Measurements from ENCODE around the gene TTC16. TPM values are rescaled to one million over a fixed set of nuclear protein-coding genes. Genes with fewer than 3 reads are reported as not detected.

The TTC16 gene
- total RNA-seq, 1 experiment from 2014 or later = not detected

- no peak for DNase-seq
- H3K36me3 ChIP-seq (ENCODE audit: insufficient read depth, low read length) = no peaks in the 10 kb centered on the region
- no peaks in the 10 kb centered on the region for H3K9me2 ChIP-seq (replicated peaks; ENCODE audit: insufficient read depth, low read length)
- H3K27ac ChIP-seq (ENCODE audit: low read length) = no peak overlapping the region
- H3K4me2 ChIP-seq (ENCODE audit: low read depth, low read length, poor library complexity, severe bottlenecking) = no peak overlapping the region
- no peak overlapping the region for H3K9ac ChIP-seq (ENCODE audit: low read length)
- H3K4me3 ChIP-seq (ENCODE audit: low read length) = no peak overlapping the region
- no peaks in the 10 kb centered on the region for H3K27me3 ChIP-seq (ENCODE audit: low read length)
- H3K79me2 ChIP-seq (ENCODE audit: low read length) = no peaks in the 10 kb centered on the region
- H4K20me1 ChIP-seq (ENCODE audit: insufficient read depth, low read depth, low read length) = no peaks in the 10 kb centered on the region
- peaks cover 8% of the 10 kb centered on the region for H3K4me1 ChIP-seq (ENCODE audit: low read length)
- no peaks in the 10 kb centered on the region for H3K9me3 ChIP-seq (ENCODE audit: low read length)
- H2AFZ ChIP-seq (ENCODE audit: low read length) = no peak overlapping the region
Measured at GRCh38 chr9:127720031-127720864, 4.4 kb downstream of the TTC16 start.

GRCh38 chr9:127720865-127721227 lies 5.0 kb downstream of the TTC16 start:
- no peaks in the 10 kb centered on the region for H3K79me2 ChIP-seq (ENCODE audit: low read length)
- no peaks in the 10 kb centered on the region for H3K9me3 ChIP-seq (ENCODE audit: low read length)
- no peaks in the 10 kb centered on the region for H3K27me3 ChIP-seq (ENCODE audit: low read length)
- no peak overlapping the region for H2AFZ ChIP-seq (ENCODE audit: low read length)
- no peak overlapping the region for H3K27ac ChIP-seq (ENCODE audit: low read length)
- H3K4me3 ChIP-seq (ENCODE audit: low read length) = no peak overlapping the region
- no peaks in the 10 kb centered on the region for H4K20me1 ChIP-seq (ENCODE audit: insufficient read depth, low read depth, low read length)
- H3K36me3 ChIP-seq (ENCODE audit: insufficient read depth, low read length) = no peaks in the 10 kb centered on the region
- DNase-seq = no peak
- H3K4me1 ChIP-seq (ENCODE audit: low read length) = peaks cover 7% of the 10 kb centered on the region
- no peaks in the 10 kb centered on the region for H3K9me2 ChIP-seq (replicated peaks; ENCODE audit: insufficient read depth, low read length)
- no peak overlapping the region for H3K9ac ChIP-seq (ENCODE audit: low read length)
- no peak overlapping the region for H3K4me2 ChIP-seq (ENCODE audit: low read depth, low read length, poor library complexity, severe bottlenecking)

GRCh38 chr9:127721391-127721821 lies 5.5 kb downstream of the TTC16 start:
- H3K4me3 ChIP-seq (ENCODE audit: low read length) = no peak overlapping the region
- H3K9ac ChIP-seq (ENCODE audit: low read length) = no peak overlapping the region
- no peak overlapping the region for H2AFZ ChIP-seq (ENCODE audit: low read length)
- H3K4me2 ChIP-seq (ENCODE audit: low read depth, low read length, poor library complexity, severe bottlenecking) = no peak overlapping the region
- no peaks in the 10 kb centered on the region for H3K36me3 ChIP-seq (ENCODE audit: insufficient read depth, low read length)
- peaks cover 1% of the 10 kb centered on the region for H3K4me1 ChIP-seq (ENCODE audit: low read length)
- no peak for DNase-seq
- H4K20me1 ChIP-seq (ENCODE audit: insufficient read depth, low read depth, low read length) = no peaks in the 10 kb centered on the region
- no peaks in the 10 kb centered on the region for H3K9me2 ChIP-seq (replicated peaks; ENCODE audit: insufficient read depth, low read length)
- no peak overlapping the region for H3K27ac ChIP-seq (ENCODE audit: low read length)
- H3K79me2 ChIP-seq (ENCODE audit: low read length) = no peaks in the 10 kb centered on the region
- no peaks in the 10 kb centered on the region for H3K9me3 ChIP-seq (ENCODE audit: low read length)
- H3K27me3 ChIP-seq (ENCODE audit: low read length) = no peaks in the 10 kb centered on the region

- no peaks in the 10 kb centered on the region for H3K9me3 ChIP-seq (ENCODE audit: low read length)
- H3K4me1 ChIP-seq (ENCODE audit: low read length) = no peaks in the 10 kb centered on the region
- H3K4me3 ChIP-seq (ENCODE audit: low read length) = no peak overlapping the region
- H3K9ac ChIP-seq (ENCODE audit: low read length) = no peak overlapping the region
- no peak overlapping the region for H3K4me2 ChIP-seq (ENCODE audit: low read depth, low read length, poor library complexity, severe bottlenecking)
- H4K20me1 ChIP-seq (ENCODE audit: insufficient read depth, low read depth, low read length) = no peaks in the 10 kb centered on the region
- no peak overlapping the region for H2AFZ ChIP-seq (ENCODE audit: low read length)
- H3K27me3 ChIP-seq (ENCODE audit: low read length) = no peaks in the 10 kb centered on the region
- H3K9me2 ChIP-seq (replicated peaks; ENCODE audit: insufficient read depth, low read length) = no peaks in the 10 kb centered on the region
- H3K79me2 ChIP-seq (ENCODE audit: low read length) = no peaks in the 10 kb centered on the region
- H3K27ac ChIP-seq (ENCODE audit: low read length) = no peak overlapping the region
- no peaks in the 10 kb centered on the region for H3K36me3 ChIP-seq (ENCODE audit: insufficient read depth, low read length)
- DNase-seq = no peak
Measured at GRCh38 chr9:127722055-127722745, 6.3 kb downstream of the TTC16 start.

- H3K9ac ChIP-seq (ENCODE audit: low read length) = no peak overlapping the region
- H3K4me3 ChIP-seq (ENCODE audit: low read length) = no peak overlapping the region
- H3K9me3 ChIP-seq (ENCODE audit: low read length) = no peaks in the 10 kb centered on the region
- no peaks in the 10 kb centered on the region for H3K27me3 ChIP-seq (ENCODE audit: low read length)
- no peaks in the 10 kb centered on the region for H3K79me2 ChIP-seq (ENCODE audit: low read length)
- H3K9me2 ChIP-seq (replicated peaks; ENCODE audit: insufficient read depth, low read length) = no peaks in the 10 kb centered on the region
- H2AFZ ChIP-seq (ENCODE audit: low read length) = no peak overlapping the region
- H3K4me2 ChIP-seq (ENCODE audit: low read depth, low read length, poor library complexity, severe bottlenecking) = no peak overlapping the region
- no peaks in the 10 kb centered on the region for H3K4me1 ChIP-seq (ENCODE audit: low read length)
- H3K27ac ChIP-seq (ENCODE audit: low read length) = no peak overlapping the region
- DNase-seq = no peak
- no peaks in the 10 kb centered on the region for H4K20me1 ChIP-seq (ENCODE audit: insufficient read depth, low read depth, low read length)
- no peaks in the 10 kb centered on the region for H3K36me3 ChIP-seq (ENCODE audit: insufficient read depth, low read length)
Measured at GRCh38 chr9:127723013-127723412, 7.1 kb downstream of the TTC16 start.

- no peaks in the 10 kb centered on the region for H3K36me3 ChIP-seq (ENCODE audit: insufficient read depth, low read length)
- H3K4me3 ChIP-seq (ENCODE audit: low read length) = no peak overlapping the region
- H3K9ac ChIP-seq (ENCODE audit: low read length) = no peak overlapping the region
- no peaks in the 10 kb centered on the region for H4K20me1 ChIP-seq (ENCODE audit: insufficient read depth, low read depth, low read length)
- no peaks in the 10 kb centered on the region for H3K9me3 ChIP-seq (ENCODE audit: low read length)
- H3K79me2 ChIP-seq (ENCODE audit: low read length) = no peaks in the 10 kb centered on the region
- no peaks in the 10 kb centered on the region for H3K4me1 ChIP-seq (ENCODE audit: low read length)
- no peak for DNase-seq
- H3K27me3 ChIP-seq (ENCODE audit: low read length) = no peaks in the 10 kb centered on the region
- H3K27ac ChIP-seq (ENCODE audit: low read length) = no peak overlapping the region
- no peak overlapping the region for H3K4me2 ChIP-seq (ENCODE audit: low read depth, low read length, poor library complexity, severe bottlenecking)
- H3K9me2 ChIP-seq (replicated peaks; ENCODE audit: insufficient read depth, low read length) = no peaks in the 10 kb centered on the region
- no peak overlapping the region for H2AFZ ChIP-seq (ENCODE audit: low read length)
Measured at GRCh38 chr9:127723444-127723843, 7.6 kb downstream of the TTC16 start.

GRCh38 chr9:127724012-127724411 lies 8.1 kb downstream of the TTC16 start:
- Histone ChIP-seq H3K9me3 (ENCODE audit: low read length) (no peaks in the 10 kb centered on the region), H3K4me2 (ENCODE audit: low read depth, low read length, poor library complexity, severe bottlenecking) (no peak overlapping the region), H2AFZ (ENCODE audit: low read length) (no peak overlapping the region), H3K9me2 (replicated peaks; ENCODE audit: insufficient read depth, low read length) (no peaks in the 10 kb centered on the region), H3K27me3 (ENCODE audit: low read length) (no peaks in the 10 kb centered on the region), H3K36me3 (ENCODE audit: insufficient read depth, low read length) (no peaks in the 10 kb centered on the region), H3K79me2 (ENCODE audit: low read length) (no peaks in the 10 kb centered on the region), H3K4me1 (ENCODE audit: low read length) (no peaks in the 10 kb centered on the region), H3K27ac (ENCODE audit: low read length) (no peak overlapping the region), H4K20me1 (ENCODE audit: insufficient read depth, low read depth, low read length) (no peaks in the 10 kb centered on the region), H3K9ac (ENCODE audit: low read length) (no peak overlapping the region), H3K4me3 (ENCODE audit: low read length) (no peak overlapping the region)
- no peak for DNase-seq

GRCh38 chr9:127726871-127727270 lies 11.0 kb downstream of the TTC16 start:
- Histone ChIP-seq H3K27ac (ENCODE audit: low read length) (no peak overlapping the region), H3K27me3 (ENCODE audit: low read length) (no peaks in the 10 kb centered on the region), H4K20me1 (ENCODE audit: insufficient read depth, low read depth, low read length) (no peaks in the 10 kb centered on the region)

More at GRCh38 chr9:127726871-127727270, 11.0 kb downstream of the TTC16 start:
- Histone ChIP-seq H3K4me2 (ENCODE audit: low read depth, low read length, poor library complexity, severe bottlenecking) (no peak overlapping the region), H3K9ac (ENCODE audit: low read length) (no peak overlapping the region), H3K9me3 (ENCODE audit: low read length) (no peaks in the 10 kb centered on the region), H3K9me2 (replicated peaks; ENCODE audit: insufficient read depth, low read length) (no peaks in the 10 kb centered on the region), H3K4me1 (ENCODE audit: low read length) (no peaks in the 10 kb centered on the region), H3K36me3 (ENCODE audit: insufficient read depth, low read length) (no peaks in the 10 kb centered on the region), H2AFZ (ENCODE audit: low read length) (no peak overlapping the region), H3K79me2 (ENCODE audit: low read length) (no peaks in the 10 kb centered on the region), H3K4me3 (ENCODE audit: low read length) (no peak overlapping the region)
- no peak for DNase-seq
